Keratinocyte (primary cell): ENCODE measurements around the gene RFX6. TPM values are rescaled to one million over a fixed set of nuclear protein-coding genes. Genes with fewer than 3 reads are reported as not detected.

ENCODE experiments used
- DNase-seq: peaks from one replicate; pipeline ENCODE4 v3.0.0-alpha.2; 2011; ENCODE audit warnings: low read depth, missing footprints, low spot score
- FAIRE-seq: peaks from 2 replicates; lab custom pipeline; 2011; peaks lifted over from hg19 to GRCh38; lab: Jason Lieb, UNC
- H2AFZ ChIP-seq: 2 replicates; pipeline ENCODE4 v1.6.0; 2012; ENCODE audit warnings: low read length, control low read depth, inconsistent platforms; ENCODE audit not compliant: control insufficient read depth
- H3K27ac ChIP-seq: 2 replicates; pipeline ENCODE4 v1.5.1; 2011; ENCODE audit warnings: low read length; ENCODE audit not compliant: control insufficient read depth, insufficient read depth
- H3K27me3 ChIP-seq: 3 replicates; pipeline ENCODE4 v1.6.0; 2011; ENCODE audit warnings: low read length; ENCODE audit not compliant: control insufficient read depth, insufficient read depth; ENCODE audit errors: extremely low read depth
- H3K36me3 ChIP-seq, 2 experiments: 2 replicates in 1 of 2; 3 replicates in 1 of 2; pipeline ENCODE4 v1.5.1; 2011; ENCODE audit warnings: low read length in 2 of 2, mild to moderate bottlenecking in 1 of 2; ENCODE audit not compliant: control insufficient read depth in 2 of 2, insufficient read depth in 2 of 2; ENCODE audit errors: extremely low read depth in 1 of 2
- H3K4me1 ChIP-seq: 3 replicates; pipeline ENCODE4 v1.5.1; 2011; ENCODE audit warnings: low read length; ENCODE audit not compliant: control insufficient read depth, insufficient read depth; ENCODE audit errors: extremely low read depth
- H3K4me2 ChIP-seq: 3 replicates; pipeline ENCODE4 v1.6.0; 2011; ENCODE audit warnings: low read depth, low read length; ENCODE audit not compliant: control insufficient read depth, insufficient read depth; ENCODE audit errors: extremely low read depth
- H3K4me3 ChIP-seq, 3 experiments: fragments of 200-600 bp in 1 of 3; sonication (generic) in 1 of 3; 2 replicates in 2 of 3; 3 replicates in 1 of 3; pipeline ENCODE4 v1.5.1; 2011 to 2016; ENCODE audit warnings: low read length in 3 of 3, mild to moderate bottlenecking in 3 of 3, control low read depth in 2 of 3, inconsistent platforms in 1 of 3, low read depth in 1 of 3, mixed read lengths in 1 of 3, mixed run types in 1 of 3, moderate library complexity in 1 of 3; ENCODE audit not compliant: control insufficient read depth in 2 of 3, insufficient read depth in 2 of 3; ENCODE audit errors: extremely low read depth in 1 of 3
- H3K79me2 ChIP-seq: 2 replicates; pipeline ENCODE4 v1.6.0; 2012; ENCODE audit warnings: low read length; ENCODE audit not compliant: control insufficient read depth, insufficient read depth
- H3K9ac ChIP-seq: 3 replicates; pipeline ENCODE4 v1.6.0; 2011; ENCODE audit warnings: low read length; ENCODE audit not compliant: control insufficient read depth, insufficient read depth; ENCODE audit errors: extremely low read depth
- H3K9me1 ChIP-seq: 3 replicates; pipeline ENCODE4 v1.6.0; 2011; ENCODE audit warnings: low read length; ENCODE audit not compliant: control insufficient read depth, insufficient read depth; ENCODE audit errors: extremely low read depth
- H3K9me3 ChIP-seq: 2 replicates; pipeline ENCODE4 v1.5.1; 2012; ENCODE audit warnings: low read depth, low read length; ENCODE audit not compliant: control insufficient read depth
- H4K20me1 ChIP-seq: 3 replicates; pipeline ENCODE4 v1.6.0; 2011; ENCODE audit warnings: low read length; ENCODE audit not compliant: control insufficient read depth, insufficient read depth; ENCODE audit errors: extremely low read depth
- EZH2 ChIP-seq: IDR thresholded peaks from one replicate; pipeline ENCODE4 v1.6.1; 2012; ENCODE audit warnings: inconsistent platforms, mild to moderate bottlenecking, low read length, moderate library complexity
- dilution Hi-C: fragments of 300-500 bp; cut with MboI; formaldehyde crosslinking; loops from one replicate; pipeline ENCODE4 v1.7.0; 2020; ENCODE audit warnings: low sequenced_read_pairs; ENCODE audit not compliant: extremely low pct_ligation_motif_present
- polyA plus RNA-seq, 5 experiments: library from polyadenylated mRNA; depleted of rRNA in 3 of 5; stranded (reverse) in 3 of 5; stranded (forward) in 1 of 5; unstranded in 1 of 5; fragments of >200 nt; gene quantifications; 1 replicate in 1 of 5; 2 replicates in 3 of 5; 3 replicates in 1 of 5; pipeline versions ENCODE4 v1.2.1 to v1.2.3, GENCODE V29; 2011 to 2012; ENCODE audit warnings: missing spikeins in 2 of 5, low read depth in 1 of 5, low replicate concordance in 1 of 5
- TF ChIP-seq, protein P1 (sequence below), 3 experiments: IDR thresholded peaks in 1 of 3; conservative IDR thresholded peaks in 1 of 3; optimal IDR thresholded peaks in 1 of 3; 2 replicates in 2 of 3; 3 replicates in 1 of 3; pipeline versions ENCODE3 to v1.5.1; 2011; ENCODE audit warnings: low read length in 3 of 3, mild to moderate bottlenecking in 3 of 3, moderate library complexity in 2 of 3, control low read depth in 1 of 3, inconsistent platforms in 1 of 3; ENCODE audit not compliant: insufficient read depth in 2 of 3; ENCODE audit errors: extremely low read depth in 1 of 3

Gene RFX6
- polyA plus RNA-seq, 1 donor (not counting 4 experiments of a cell fraction or from before 2014, with no cell fraction given): not detected

- no peaks in the 10 kb centered on the region for H3K9me1 ChIP-seq
- H3K4me1 ChIP-seq: no peaks in the 10 kb centered on the region
- H3K79me2 ChIP-seq: no peaks in the 10 kb centered on the region
- FAIRE-seq (no peak), DNase-seq (no peak)
- H3K27ac ChIP-seq: no peak overlapping the region
- TF ChIP-seq, protein P1, sequence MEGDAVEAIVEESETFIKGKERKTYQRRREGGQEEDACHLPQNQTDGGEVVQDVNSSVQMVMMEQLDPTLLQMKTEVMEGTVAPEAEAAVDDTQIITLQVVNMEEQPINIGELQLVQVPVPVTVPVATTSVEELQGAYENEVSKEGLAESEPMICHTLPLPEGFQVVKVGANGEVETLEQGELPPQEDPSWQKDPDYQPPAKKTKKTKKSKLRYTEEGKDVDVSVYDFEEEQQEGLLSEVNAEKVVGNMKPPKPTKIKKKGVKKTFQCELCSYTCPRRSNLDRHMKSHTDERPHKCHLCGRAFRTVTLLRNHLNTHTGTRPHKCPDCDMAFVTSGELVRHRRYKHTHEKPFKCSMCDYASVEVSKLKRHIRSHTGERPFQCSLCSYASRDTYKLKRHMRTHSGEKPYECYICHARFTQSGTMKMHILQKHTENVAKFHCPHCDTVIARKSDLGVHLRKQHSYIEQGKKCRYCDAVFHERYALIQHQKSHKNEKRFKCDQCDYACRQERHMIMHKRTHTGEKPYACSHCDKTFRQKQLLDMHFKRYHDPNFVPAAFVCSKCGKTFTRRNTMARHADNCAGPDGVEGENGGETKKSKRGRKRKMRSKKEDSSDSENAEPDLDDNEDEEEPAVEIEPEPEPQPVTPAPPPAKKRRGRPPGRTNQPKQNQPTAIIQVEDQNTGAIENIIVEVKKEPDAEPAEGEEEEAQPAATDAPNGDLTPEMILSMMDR (optimal IDR thresholded peaks at IDR 0.05 in 1 of 3, IDR thresholded peaks at IDR 0.05 in 1 of 3, conservative IDR thresholded peaks at IDR 0.05 in 1 of 3; ENCODE audit: extremely low read depth in 1 of 3, insufficient read depth in 2 of 3, low read length in 3 of 3): no peak
- TF ChIP-seq EZH2: no peak
- dilution Hi-C loops: no loop called here
- no peak overlapping the region for H3K4me3 ChIP-seq
- no peak overlapping the region for H2AFZ ChIP-seq
- no peaks in the 10 kb centered on the region for H3K9me3 ChIP-seq
- no peak overlapping the region for H3K9ac ChIP-seq
- no peak overlapping the region for H3K4me2 ChIP-seq
- H4K20me1 ChIP-seq: no peaks in the 10 kb centered on the region
- no peaks in the 10 kb centered on the region for H3K36me3 ChIP-seq
- peaks cover 6% of the 10 kb centered on the region for H3K27me3 ChIP-seq
These were observed 86.9 kb downstream of the RFX6 start for GRCh38 chr6:116963972-116964371.

- no peak overlapping the region for H2AFZ ChIP-seq
- dilution Hi-C loops: no loop called here
- no peak overlapping the region for H3K27ac ChIP-seq
- H3K27me3 ChIP-seq: peaks cover 6% of the 10 kb centered on the region
- H3K9ac ChIP-seq: no peak overlapping the region
- no peaks in the 10 kb centered on the region for H3K79me2 ChIP-seq
- no peaks in the 10 kb centered on the region for H3K36me3 ChIP-seq
- no peaks in the 10 kb centered on the region for H3K4me1 ChIP-seq
- H3K4me3 ChIP-seq: no peak overlapping the region
- no peak overlapping the region for H3K4me2 ChIP-seq
- H3K9me3 ChIP-seq: no peaks in the 10 kb centered on the region
- no peaks in the 10 kb centered on the region for H4K20me1 ChIP-seq
- no peak for FAIRE-seq
- no peak for DNase-seq
- TF ChIP-seq, protein P1 (optimal IDR thresholded peaks at IDR 0.05 in 1 of 3, IDR thresholded peaks at IDR 0.05 in 1 of 3, conservative IDR thresholded peaks at IDR 0.05 in 1 of 3; ENCODE audit: extremely low read depth in 1 of 3, insufficient read depth in 2 of 3, low read length in 3 of 3): no peak
- no peak for TF ChIP-seq EZH2
- no peaks in the 10 kb centered on the region for H3K9me1 ChIP-seq
These were observed 89.9 kb downstream of the RFX6 start for GRCh38 chr6:116966675-116967576.
